H9 (cell line): ENCODE measurements around the gene DESI2. TPM values are rescaled to one million over a fixed set of nuclear protein-coding genes. Genes with fewer than 3 reads are reported as not detected.

Experiments
- DNase-seq: peaks from one replicate; pipeline ENCODE4 v3.0.0-alpha.2; 2017
- H2AFZ ChIP-seq: one replicate; pipeline ENCODE4 v1.6.1; 2013; ENCODE audit warnings: mild to moderate bottlenecking, low read length, control low read depth, moderate library complexity
- H2AK5ac ChIP-seq: 2 replicates; pipeline ENCODE4 v1.6.1; 2013; ENCODE audit warnings: low read length, control low read depth, mixed read lengths; ENCODE audit not compliant: insufficient read length
- H2BK120ac ChIP-seq: one replicate; pipeline ENCODE4 v1.6.1; 2013; ENCODE audit warnings: low read depth, mild to moderate bottlenecking, low read length, control low read depth, inconsistent platforms; ENCODE audit not compliant: poor library complexity, severe bottlenecking
- H2BK12ac ChIP-seq: 2 replicates; pipeline ENCODE4 v1.6.1; 2013; ENCODE audit warnings: low read length, control low read depth, mixed read lengths, low read depth; ENCODE audit not compliant: insufficient read length
- H2BK15ac ChIP-seq: 2 replicates; pipeline ENCODE4 v1.6.1; 2013; ENCODE audit warnings: low read depth, low read length, control low read depth
- H2BK20ac ChIP-seq: one replicate; pipeline ENCODE4 v1.6.1; 2013; ENCODE audit warnings: low read depth, mild to moderate bottlenecking, low read length, control low read depth, inconsistent platforms; ENCODE audit not compliant: poor library complexity, severe bottlenecking
- H2BK5ac ChIP-seq: 2 replicates; pipeline ENCODE4 v1.6.1; 2013; ENCODE audit warnings: low read length, control low read depth, mixed read lengths; ENCODE audit not compliant: insufficient read length
- H3K14ac ChIP-seq: 2 replicates; pipeline ENCODE4 v1.6.1; 2013; ENCODE audit warnings: low read length, control low read depth; ENCODE audit not compliant: insufficient read depth
- H3K18ac ChIP-seq: 2 replicates; pipeline ENCODE4 v1.6.1; 2013; ENCODE audit warnings: low read depth, mild to moderate bottlenecking, mixed read lengths, low read length, control low read depth; ENCODE audit not compliant: insufficient read length
- H3K23ac ChIP-seq: 2 replicates; pipeline ENCODE4 v1.6.1; 2013; ENCODE audit warnings: low read length, control low read depth, mixed read lengths, low read depth; ENCODE audit not compliant: insufficient read length
- H3K23me2 ChIP-seq: 2 replicates; pipeline ENCODE4 v1.6.1; 2013; ENCODE audit warnings: low read depth, mild to moderate bottlenecking, mixed read lengths, low read length, control low read depth; ENCODE audit not compliant: insufficient read length, poor library complexity, severe bottlenecking
- H3K27ac ChIP-seq: 2 replicates; pipeline ENCODE4 v1.5.1; 2013; ENCODE audit warnings: low read length, control low read depth, mixed read lengths, low read depth; ENCODE audit not compliant: insufficient read length
- H3K27me3 ChIP-seq: 2 replicates; pipeline ENCODE4 v1.6.1; 2013; ENCODE audit warnings: low read length, control low read depth, inconsistent platforms; ENCODE audit not compliant: insufficient read depth
- H3K4ac ChIP-seq: 2 replicates; pipeline ENCODE4 v1.6.1; 2013; ENCODE audit warnings: low read depth, mild to moderate bottlenecking, control low read depth, inconsistent platforms, low read length, moderate library complexity
- H3K4me1 ChIP-seq: 2 replicates; pipeline ENCODE4 v1.6.1; 2013; ENCODE audit warnings: low read length, control low read depth, inconsistent platforms; ENCODE audit not compliant: insufficient read depth
- H3K4me2 ChIP-seq: 2 replicates; pipeline ENCODE4 v1.6.1; 2013; ENCODE audit warnings: low read length, control low read depth, mixed read lengths; ENCODE audit not compliant: insufficient read length, insufficient read depth
- H3K56ac ChIP-seq: 2 replicates; pipeline ENCODE4 v1.6.1; 2013; ENCODE audit warnings: low read depth, mild to moderate bottlenecking, mixed read lengths, low read length, control low read depth; ENCODE audit not compliant: insufficient read length
- H3K79me1 ChIP-seq: 2 replicates; pipeline ENCODE4 v1.6.1; 2013; ENCODE audit warnings: low read depth, mild to moderate bottlenecking, moderate library complexity, low read length, control low read depth, inconsistent platforms; ENCODE audit not compliant: insufficient read depth, poor library complexity, severe bottlenecking
- H3K79me2 ChIP-seq: 2 replicates; pipeline ENCODE4 v1.6.1; 2013; ENCODE audit warnings: low read length, control low read depth, inconsistent platforms; ENCODE audit not compliant: insufficient read depth
- H3K9ac ChIP-seq: 2 replicates; pipeline ENCODE4 v1.6.1; 2013; ENCODE audit warnings: low read length, control low read depth, mixed read lengths; ENCODE audit not compliant: insufficient read length; ENCODE audit errors: extremely low read depth
- H3K9me3 ChIP-seq: one replicate; pipeline ENCODE4 v1.6.1; 2013; ENCODE audit warnings: low read depth, low read length, inconsistent platforms; ENCODE audit not compliant: control insufficient read depth
- H3T11ph ChIP-seq: one replicate; pipeline ENCODE4 v1.6.1; 2013; ENCODE audit warnings: mild to moderate bottlenecking, low read length, control low read depth, inconsistent platforms
- H4K20me1 ChIP-seq: one replicate; pipeline ENCODE4 v1.6.1; 2013; ENCODE audit not compliant: control insufficient read depth, insufficient read length, insufficient read depth
- H4K5ac ChIP-seq: 2 replicates; pipeline ENCODE4 v1.6.1; 2013; ENCODE audit warnings: low read depth, mild to moderate bottlenecking, mixed read lengths, low read length, control low read depth; ENCODE audit not compliant: insufficient read length
- H4K8ac ChIP-seq: replicated peaks from 2 replicates; pipeline ENCODE4 v1.6.1; 2013; ENCODE audit warnings: low read length, control low read depth, mixed read lengths, low read depth; ENCODE audit not compliant: insufficient read length
- H4K91ac ChIP-seq: 2 replicates; pipeline ENCODE4 v1.6.1; 2013; ENCODE audit warnings: low read depth, mild to moderate bottlenecking, moderate library complexity, mixed read lengths, low read length, control low read depth; ENCODE audit not compliant: insufficient read length
- H3K27ac Mint-ChIP-seq, 3 experiments: 2 replicates in 2 of 3; 3 replicates in 1 of 3; pipeline ENCODE4 v1.8.0; 2020 to 2021; ENCODE audit warnings: mixed read lengths in 3 of 3, mild to moderate bottlenecking in 1 of 3, moderate library complexity in 1 of 3
- H3K27me3 Mint-ChIP-seq: 2 replicates; pipeline ENCODE4 v1.8.0; 2021; ENCODE audit warnings: low read depth, mild to moderate bottlenecking, moderate library complexity, mixed read lengths
- H3K36me3 Mint-ChIP-seq, 3 experiments: 2 replicates in 2 of 3; 3 replicates in 1 of 3; pipeline ENCODE4 v1.8.0; 2020 to 2021; ENCODE audit warnings: low read depth in 3 of 3, mixed read lengths in 3 of 3; ENCODE audit not compliant: insufficient read depth in 1 of 3
- H3K4me1 Mint-ChIP-seq, 2 experiments: 2 replicates each; pipeline ENCODE4 v1.8.0; 2020; ENCODE audit warnings: mixed read lengths in 2 of 2
- H3K4me3 Mint-ChIP-seq, 2 experiments: 2 replicates in 1 of 2; 3 replicates in 1 of 2; pipeline ENCODE4 v1.8.0; 2020 to 2021; ENCODE audit warnings: mild to moderate bottlenecking in 2 of 2, mixed read lengths in 2 of 2, moderate library complexity in 1 of 2
- H3K9me3 Mint-ChIP-seq, 2 experiments: 2 replicates in 1 of 2; 3 replicates in 1 of 2; pipeline ENCODE4 v1.8.0; 2020; ENCODE audit warnings: mild to moderate bottlenecking in 2 of 2, mixed read lengths in 2 of 2, moderate library complexity in 1 of 2
- CTCF ChIP-seq: fragments of 200-600 bp; sonication (generic); conservative IDR thresholded peaks from 3 replicates; pipeline ENCODE4 v1.8.0; 2021; ENCODE audit warnings: antibody characterized with exemption, mild to moderate bottlenecking
- WGBS: extraction: QIAGEN DNeasy Blood & Tissue Kit; methylation state at CpG from one replicate; pipeline ENCODE4 v1.1.7; 2013; ENCODE audit warnings: missing lambda C conversion rate, low lambda C conversion rate, mixed read lengths; ENCODE audit not compliant: insufficient read length; ENCODE audit errors: extremely low coverage; 5-methylcytosine and 5-hydroxymethylcytosine counted together
- total RNA-seq: library from RNA; stranded (reverse); gene quantifications from 2 replicates; pipeline ENCODE4 v1.2.1, GENCODE V29; 2021

Gene DESI2
- total RNA-seq, 1 experiment from 2014 or later: 89.9 TPM

- Histone ChIP-seq H3K18ac (no peak overlapping the region), H2BK120ac (no peak overlapping the region), H3K27me3 (no peaks in the 10 kb centered on the region), H3K9me3 (no peaks in the 10 kb centered on the region), H4K20me1 (no peaks in the 10 kb centered on the region), H3K27ac (no peak overlapping the region), H4K8ac (no peak overlapping the region), H3K79me1 (no peaks in the 10 kb centered on the region), H2BK15ac (no peak overlapping the region), H3K4ac (no peak overlapping the region), H4K5ac (no peak overlapping the region), H3K4me1 (no peaks in the 10 kb centered on the region; the same call in 1 of the 2 replicates), H2BK12ac (no peak overlapping the region), H2BK5ac (no peak overlapping the region), H2BK20ac (no peak overlapping the region), H3K56ac (no peak overlapping the region), H3T11ph (no peak overlapping the region), H2AFZ (no peak overlapping the region), H4K91ac (no peak overlapping the region), H3K23ac (no peak overlapping the region), H3K23me2 (no peaks in the 10 kb centered on the region), H3K14ac (no peak overlapping the region), H2AK5ac (no peak overlapping the region), H3K79me2 (no peaks in the 10 kb centered on the region), H3K4me2 (no peak overlapping the region), H3K9ac (no peak overlapping the region)
- H3K4me1 Mint-ChIP-seq: peaks cover 22 to 32% of the 10 kb centered on the region in 2 experiments
- peaks cover 0 to 9% (median 0%) of the 10 kb centered on the region in 3 experiments; a peak in 2 of 7 replicates for H3K36me3 Mint-ChIP-seq
- no peak for TF ChIP-seq CTCF
- no peak for DNase-seq
- no peak overlapping the region for H3K4me3 Mint-ChIP-seq
- H3K27me3 Mint-ChIP-seq: no peaks in the 10 kb centered on the region
- peaks cover 4% of the 10 kb centered on the region in 2 experiments; a peak in 2 of 5 replicates for H3K9me3 Mint-ChIP-seq
- no CpG with 5 or more reads among the region's 6 CpGs for WGBS
- H3K27ac Mint-ChIP-seq: peak overlapping the region in 1 of 3 experiments; percentile 68; a peak in 1 of 7 replicates
Observed at GRCh38 chr1:244615301-244615700, 37.6 kb upstream of the DESI2 start.
